Naive thymus-derived CD8-positive, alpha-beta T cell (primary cell): Measurements from ENCODE around the gene ADM5. TPM values are rescaled to one million over a fixed set of nuclear protein-coding genes. Genes with fewer than 3 reads are reported as not detected.

ENCODE experiments used
- ATAC-seq, 2 donors: fragments of 150-1000 bp; cut with Tn5 transposase in 1 of 2; sonication (Bioruptor Pico), chemical (Tn5 transposase) in 1 of 2; 1 replicate in 1 of 2; 2 replicates in 1 of 2; pipeline ENCODE4 v1.10.0; 2021; ENCODE audit warnings: mild to moderate bottlenecking in 2 of 2, moderate library complexity in 2 of 2
- POLR2A ChIA-PET: fragments of 350-600 bp; sonication (Branson Sonifier 250); formaldehyde crosslinking; loops from one replicate; lab custom pipeline; 2021; ENCODE audit warnings: antibody characterized with exemption; lab: Charles Lee
- DNase-seq, 10 donors: peaks; one replicate each; pipeline versions ENCODE4 v3.0.0 to v3.0.0-alpha.2; 2020 to 2022
- H3K27ac Mint-ChIP-seq, 10 donors: one replicate each; pipeline ENCODE4 v1.8.0; 2020 to 2022; ENCODE audit warnings: mild to moderate bottlenecking in 10 of 10, mixed read lengths in 10 of 10, moderate library complexity in 4 of 10, inconsistent platforms in 1 of 10
- H3K27me3 Mint-ChIP-seq, 5 donors: one replicate each; pipeline ENCODE4 v1.8.0; 2021 to 2022; ENCODE audit warnings: mixed read lengths in 5 of 5
- H3K36me3 Mint-ChIP-seq, 3 donors: one replicate each; pipeline ENCODE4 v1.8.0; 2020 to 2022; ENCODE audit warnings: mixed read lengths in 3 of 3, mild to moderate bottlenecking in 2 of 3, inconsistent platforms in 1 of 3
- H3K4me1 Mint-ChIP-seq, 4 donors: one replicate each; pipeline ENCODE4 v1.8.0; 2021 to 2022; ENCODE audit warnings: mixed read lengths in 4 of 4
- H3K4me3 Mint-ChIP-seq, 10 donors: one replicate each; pipeline ENCODE4 v1.8.0; 2020 to 2022; ENCODE audit warnings: mild to moderate bottlenecking in 10 of 10, mixed read lengths in 10 of 10, moderate library complexity in 6 of 10, inconsistent platforms in 1 of 10
- H3K9me3 Mint-ChIP-seq, 9 donors: one replicate each; pipeline ENCODE4 v1.8.0; 2020 to 2022; ENCODE audit warnings: mixed read lengths in 9 of 9, mild to moderate bottlenecking in 3 of 9, inconsistent platforms in 1 of 9, moderate library complexity in 1 of 9
- polyA plus RNA-seq, 3 donors: library from polyadenylated mRNA; unstranded; fragments of 300-500 nt; fragmentation: Illumina TruSeq; gene quantifications; one replicate each; pipeline ENCODE4 v1.2.3, GENCODE V29; 2021
- total RNA-seq, 8 experiments: library from RNA in 2 of 8; stranded (reverse) in 2 of 8; gene quantifications; one replicate each; pipeline ENCODE4 v1.2.3 and lab custom pipeline; 2021 to 2026

Gene ADM5
- total and polyA plus RNA-seq, 5 experiments from 2014 or later, result 0.14 to 5.1 (median 2.0) TPM; not detected in 1

- H3K36me3 Mint-ChIP-seq, result peaks cover 0 to 56% (median 5%) of the 10 kb centered on the region in 3 donors
- POLR2A ChIA-PET, result no interaction called here
Measured at GRCh38 chr19:49651820-49652550, 37.4 kb upstream of the ADM5 start.

DNA sequence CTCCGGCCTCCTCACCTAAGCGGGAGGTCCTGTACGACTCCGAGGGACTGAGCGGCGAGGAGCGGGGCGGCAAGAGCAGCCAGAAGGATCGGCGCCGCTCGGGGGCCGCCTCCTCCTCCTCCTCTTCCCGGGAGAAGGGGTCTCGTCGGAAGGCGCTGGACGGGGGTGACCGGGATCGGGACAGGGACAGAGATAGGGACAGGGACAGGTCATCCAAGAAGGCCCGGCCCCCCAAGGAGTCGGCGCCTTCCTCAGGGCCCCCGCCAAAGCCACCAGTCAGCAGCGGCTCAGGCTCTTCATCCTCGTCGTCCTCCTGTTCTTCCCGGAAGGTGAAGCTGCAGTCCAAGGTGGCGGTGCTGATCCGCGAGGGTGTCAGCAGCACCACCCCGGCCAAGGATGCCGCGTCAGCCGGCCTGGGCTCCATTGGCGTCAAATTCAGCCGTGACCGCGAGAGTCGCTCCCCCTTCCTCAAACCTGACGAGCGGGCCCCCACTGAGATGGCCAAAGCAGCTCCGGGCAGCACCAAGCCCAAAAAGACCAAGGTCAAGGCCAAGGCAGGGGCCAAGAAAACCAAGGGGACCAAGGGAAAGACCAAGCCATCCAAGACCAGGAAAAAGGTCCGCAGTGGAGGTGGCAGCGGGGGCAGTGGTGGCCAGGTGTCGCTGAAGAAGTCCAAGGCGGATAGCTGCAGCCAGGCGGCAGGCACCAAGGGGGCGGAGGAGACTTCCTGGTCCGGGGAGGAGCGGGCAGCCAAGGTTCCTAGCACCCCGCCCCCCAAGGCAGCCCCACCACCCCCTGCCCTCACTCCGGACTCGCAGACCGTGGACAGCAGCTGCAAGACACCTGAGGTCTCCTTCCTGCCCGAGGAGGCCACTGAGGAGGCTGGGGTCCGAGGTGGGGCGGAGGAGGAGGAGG lies 36.6 kb upstream of the ADM5 start:
- Mint-ChIP-seq H3K36me3 (peaks cover 0 to 56% (median 6%) of the 10 kb centered on the region in 3 donors), H3K4me3 (no peak overlapping the region), H3K27me3 (no peaks in the 10 kb centered on the region), H3K27ac (peak overlapping the region in 2 of 10 donors; percentile 47 to 65), H3K4me1 (peaks cover 0 to 9% (median 3%) of the 10 kb centered on the region in 4 donors), H3K9me3 (no peaks in the 10 kb centered on the region)
- ATAC-seq (no peak), DNase-seq (no peak)
- POLR2A ChIA-PET, result interaction anchor here (0.6 to 1.0 kb wide), 2 partner anchors 13 to 106 kb away, joined by 3 read pairs; partner anchors contain the start of gene RRAS

More at GRCh38 chr19:49651820-49652550, 37.4 kb upstream of the ADM5 start:
- Mint-ChIP-seq H3K4me3 (no peak overlapping the region), H3K27ac (peak overlapping the region in 1 of 10 donors; percentile 65), H3K4me1 (peaks cover 0 to 9% (median 2%) of the 10 kb centered on the region in 4 donors), H3K9me3 (no peaks in the 10 kb centered on the region), H3K27me3 (no peaks in the 10 kb centered on the region)
- DNase-seq, result no peak
- no peak for ATAC-seq

DNA sequence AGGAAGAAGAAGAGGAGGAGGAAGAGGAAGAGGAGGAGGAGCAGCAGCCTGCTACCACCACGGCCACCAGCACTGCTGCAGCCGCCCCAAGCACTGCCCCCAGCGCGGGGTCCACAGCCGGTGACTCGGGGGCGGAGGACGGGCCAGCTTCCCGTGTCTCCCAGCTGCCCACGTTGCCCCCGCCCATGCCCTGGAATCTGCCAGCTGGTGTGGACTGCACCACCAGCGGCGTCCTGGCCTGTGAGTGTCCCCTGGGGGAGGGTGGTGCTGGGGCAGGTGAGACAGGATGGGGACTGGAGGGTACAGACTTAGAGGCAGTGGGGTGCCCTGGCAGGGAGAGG lies 36.0 kb upstream of the ADM5 start:
- Mint-ChIP-seq H3K4me1 (peaks cover 0 to 9% (median 3%) of the 10 kb centered on the region in 4 donors), H3K4me3 (no peak overlapping the region), H3K9me3 (no peaks in the 10 kb centered on the region), H3K27me3 (no peaks in the 10 kb centered on the region), H3K27ac (peak overlapping the region in 1 of 10 donors; percentile 83), H3K36me3 (peaks cover 0 to 51% (median 6%) of the 10 kb centered on the region in 3 donors)
- POLR2A ChIA-PET, result interaction anchor here (0.6 to 1.0 kb wide), 2 partner anchors 14 to 558 kb away, joined by 3 read pairs; partner anchors contain the start of gene RRAS
- no peak for DNase-seq
- ATAC-seq, result no peak

- Mint-ChIP-seq H3K4me1 (peaks cover 0 to 10% (median 3%) of the 10 kb centered on the region in 4 donors), H3K27me3 (no peaks in the 10 kb centered on the region), H3K4me3 (no peak overlapping the region), H3K36me3 (peaks cover 0 to 46% (median 6%) of the 10 kb centered on the region in 3 donors), H3K9me3 (no peaks in the 10 kb centered on the region), H3K27ac (peak overlapping the region in 3 of 10 donors; percentile 29 to 58 (median 53))
- POLR2A ChIA-PET, result interaction anchor here (2.4 to 3.3 kb wide), 2 partner anchors 10 to 14 kb away, joined by 9 to 21 read pairs; partner anchors contain the start of genes BCL2L12, IRF3, RRAS and SCAF1
- no peak for ATAC-seq
- DNase-seq, result no peak
Measured at GRCh38 chr19:49654581-49654980, 34.8 kb upstream of the ADM5 start.

DNA sequence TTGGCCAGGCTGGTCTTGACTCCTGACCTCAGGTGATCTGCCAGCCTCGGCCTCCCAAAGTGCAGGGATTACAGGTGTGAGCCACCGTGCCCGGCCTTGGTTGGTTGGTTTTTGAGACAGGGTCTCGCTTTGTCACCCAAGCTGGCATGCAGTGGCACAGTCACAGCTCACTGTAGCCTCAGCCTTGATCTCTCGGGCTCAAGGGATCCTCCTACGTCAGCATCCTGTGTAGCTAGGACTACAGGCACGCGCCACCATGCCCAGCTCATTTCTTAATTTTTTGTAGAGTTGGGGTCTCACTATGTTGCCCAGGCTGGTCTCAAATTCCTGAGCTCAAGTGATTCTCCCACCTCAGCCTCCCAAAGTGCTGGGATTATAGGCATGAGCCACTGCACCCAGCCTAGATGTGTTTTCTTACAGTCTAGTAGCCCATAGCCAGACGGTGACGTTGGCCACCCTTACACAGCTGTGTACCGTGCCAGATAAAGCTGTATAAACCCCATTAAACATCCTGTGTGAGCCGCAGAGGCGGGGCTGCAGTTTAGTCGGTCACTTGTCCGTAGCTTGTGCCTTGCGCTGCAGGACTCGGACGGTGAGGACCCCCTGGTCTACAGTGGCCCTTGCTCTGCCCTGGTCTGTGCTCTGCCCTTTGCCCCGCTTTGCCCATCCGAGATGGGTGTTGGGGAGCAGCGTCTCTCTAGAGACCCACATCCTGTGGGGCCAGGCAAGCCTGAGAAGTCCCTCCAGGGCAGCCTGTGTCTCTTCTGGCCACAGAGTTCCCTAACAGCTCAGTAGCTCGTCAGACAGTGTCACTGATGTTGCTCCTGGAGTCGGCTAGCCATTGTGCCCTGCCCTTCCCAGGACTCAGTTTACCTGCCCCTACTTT lies 33.6 kb upstream of the ADM5 start:
- Mint-ChIP-seq H3K9me3 (no peaks in the 10 kb centered on the region), H3K27ac (peak overlapping the region in 3 of 10 donors; percentile 21 to 58 (median 32)), H3K4me3 (no peak overlapping the region), H3K27me3 (no peaks in the 10 kb centered on the region), H3K4me1 (peaks cover 0 to 15% (median 5%) of the 10 kb centered on the region in 4 donors), H3K36me3 (peaks cover 0 to 48% (median 6%) of the 10 kb centered on the region in 3 donors)
- ATAC-seq, result no peak
- POLR2A ChIA-PET, result interaction anchor here (0.7 to 3.3 kb wide), 3 partner anchors 9 to 20 kb away, joined by 3 to 21 read pairs (median 9); partner anchors contain the start of genes BCL2L12, IRF3, RRAS and SCAF1
- DNase-seq, result no peak

DNA sequence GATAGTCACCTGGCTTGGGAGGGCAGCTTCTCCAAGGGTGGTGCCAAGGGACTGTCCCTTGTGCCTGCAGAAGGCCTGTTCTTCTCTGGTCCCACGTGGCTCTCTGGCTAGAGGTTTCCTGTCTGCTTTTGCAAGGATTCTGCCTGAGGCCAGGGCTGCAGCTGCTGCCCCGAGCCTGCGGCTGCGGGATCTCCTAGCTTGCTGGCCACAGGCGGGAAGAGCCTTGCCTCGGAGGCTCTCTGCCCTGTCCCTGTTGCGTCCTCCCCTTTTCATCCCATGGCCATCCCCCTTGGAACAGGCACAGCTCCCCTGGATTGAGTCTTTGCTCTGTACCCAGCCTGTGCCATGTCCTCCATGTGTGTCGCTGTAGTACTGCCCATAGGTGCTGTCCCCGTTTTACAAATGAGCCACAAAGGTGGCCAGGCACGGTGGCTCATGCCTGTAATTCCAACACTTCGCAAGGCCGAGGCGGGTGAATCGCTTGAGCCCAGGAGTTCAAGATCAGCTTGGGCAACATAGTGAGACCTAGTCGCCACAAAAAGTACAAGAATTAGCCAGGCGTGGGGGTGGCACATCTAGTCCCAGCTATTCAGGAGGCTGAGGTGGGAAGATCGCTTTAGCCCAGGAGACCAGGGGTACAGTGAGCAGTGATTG lies 32.8 kb upstream of the ADM5 start:
- peak overlapping the region in 3 of 10 donors; percentile 37 to 73 (median 71) for H3K27ac Mint-ChIP-seq
- ATAC-seq, result no peak
- H3K27me3 Mint-ChIP-seq, result no peaks in the 10 kb centered on the region
- no peak for DNase-seq
- H3K4me1 Mint-ChIP-seq, result peaks cover 0 to 21% (median 7%) of the 10 kb centered on the region in 4 donors
- peaks cover 0 to 53% (median 8%) of the 10 kb centered on the region in 3 donors for H3K36me3 Mint-ChIP-seq
- POLR2A ChIA-PET, result interaction anchor here (0.7 to 3.3 kb wide), 4 partner anchors 8 to 20 kb away, joined by 3 to 21 read pairs (median 9); partner anchors contain the start of genes BCL2L12, IRF3, RRAS and SCAF1
- H3K4me3 Mint-ChIP-seq, result no peak overlapping the region
- no peaks in the 10 kb centered on the region for H3K9me3 Mint-ChIP-seq

- Mint-ChIP-seq H3K27me3 (no peaks in the 10 kb centered on the region), H3K36me3 (peaks cover 0 to 56% (median 12%) of the 10 kb centered on the region in 3 donors), H3K27ac (peak overlapping the region in 7 of 10 donors; percentile 22 to 87 (median 52)), H3K4me1 (peaks cover under 1 to 27% (median 8%) of the 10 kb centered on the region in 4 donors), H3K9me3 (no peaks in the 10 kb centered on the region), H3K4me3 (no peak overlapping the region)
- POLR2A ChIA-PET, result interaction anchor here (2.0 kb wide), 1 partner anchor 15 kb away, joined by 9 read pairs; the partner anchor contains the start of gene SCAF1
- ATAC-seq (no peak), DNase-seq (no peak)
Measured at GRCh38 chr19:49657493-49658138, 31.8 kb upstream of the ADM5 start.

- POLR2A ChIA-PET, result interaction anchor here (1.1 to 2.0 kb wide), 2 partner anchors 16 to 41 kb away, joined by 4 to 9 read pairs; partner anchors contain the start of gene SCAF1
- H3K4me3 Mint-ChIP-seq, result no peak overlapping the region
Measured at GRCh38 chr19:49658139-49658517, 31.3 kb upstream of the ADM5 start.

GRCh38 chr19:49658566-49659442 lies 30.6 kb upstream of the ADM5 start:
- Mint-ChIP-seq H3K4me3 (no peak overlapping the region), H3K27ac (peak overlapping the region in 2 of 10 donors; percentile 27 to 51)
- POLR2A ChIA-PET, result interaction anchor here (0.7 to 2.0 kb wide), 4 partner anchors 17 to 41 kb away, joined by 3 to 9 read pairs (median 4); partner anchors contain the start of genes PRMT1 and SCAF1

More at GRCh38 chr19:49658139-49658517, 31.3 kb upstream of the ADM5 start:
- Mint-ChIP-seq H3K27me3 (no peaks in the 10 kb centered on the region), H3K9me3 (no peaks in the 10 kb centered on the region), H3K4me1 (peaks cover 2 to 32% (median 12%) of the 10 kb centered on the region in 4 donors), H3K27ac (peak overlapping the region in 1 of 10 donors; percentile 52), H3K36me3 (peaks cover 0 to 53% (median 12%) of the 10 kb centered on the region in 3 donors)
- DNase-seq, result no peak
- ATAC-seq, result no peak

More at GRCh38 chr19:49658566-49659442, 30.6 kb upstream of the ADM5 start:
- H3K36me3 Mint-ChIP-seq, result peaks cover 0 to 51% (median 12%) of the 10 kb centered on the region in 3 donors
- DNase-seq, result no peak
- no peak for ATAC-seq
- H3K27me3 Mint-ChIP-seq, result no peaks in the 10 kb centered on the region
- peaks cover 2 to 37% (median 17%) of the 10 kb centered on the region in 4 donors for H3K4me1 Mint-ChIP-seq
- H3K9me3 Mint-ChIP-seq, result no peaks in the 10 kb centered on the region
